Kidney epithelial cell (primary cell): ENCODE measurements around the gene RAD51B. TPM values are rescaled to one million over a fixed set of nuclear protein-coding genes. Genes with fewer than 3 reads are reported as not detected.
A peak's percentile ranks its signal among the peaks of the same experiment; 100 is the strongest.
"Not testable (repeated sequence)": the region's sequence is repeated elsewhere in the genome, so short reads cannot be mapped to it uniquely, and the experiment has no call there.

Experiments
- DNase-seq: peaks from one replicate; pipeline ENCODE4 v3.0.0-alpha.2; 2010; ENCODE audit warnings: low read depth
- H3K27me3 ChIP-seq: 2 replicates; pipeline ENCODE4 v1.6.0; 2011; ENCODE audit warnings: low read length; ENCODE audit not compliant: control insufficient read depth, insufficient read depth
- H3K36me3 ChIP-seq: 2 replicates; pipeline ENCODE4 v1.5.1; 2011; ENCODE audit warnings: low read length; ENCODE audit not compliant: control insufficient read depth, insufficient read depth
- H3K4me3 ChIP-seq: 2 replicates; pipeline ENCODE4 v1.5.1; 2011; ENCODE audit warnings: low read depth, mild to moderate bottlenecking, control low read depth, low read length
- CTCF ChIP-seq: IDR thresholded peaks from 2 replicates; pipeline ENCODE4 v1.5.1; 2011; ENCODE audit warnings: mild to moderate bottlenecking, moderate library complexity, low read length, control low read depth, inconsistent platforms; ENCODE audit not compliant: insufficient read depth, poor library complexity, severe bottlenecking
- total RNA-seq: library from RNA; depleted of rRNA; stranded (reverse); fragments of >200 nt; gene quantifications from 2 replicates; pipeline ENCODE4 v1.2.3, GENCODE V29; 2015

Gene RAD51B
- total RNA-seq, 1 donor from 2014 or later = 9.5 TPM

- H3K27me3 ChIP-seq = no peaks in the 10 kb centered on the region
- H3K4me3 ChIP-seq = no peak overlapping the region
- DNase-seq = no peak
- no peak for TF ChIP-seq CTCF
- no peaks in the 10 kb centered on the region for H3K36me3 ChIP-seq
Measured at GRCh38 chr14:68285421-68286179, 466.0 kb downstream of the RAD51B start.

GRCh38 chr14:68286667-68287066 lies 467.1 kb downstream of the RAD51B start:
- TF ChIP-seq CTCF = no peak
- Histone ChIP-seq H3K27me3 (no peaks in the 10 kb centered on the region), H3K4me3 (no peak overlapping the region), H3K36me3 (no peaks in the 10 kb centered on the region)
- peak; percentile 63 for DNase-seq

GRCh38 chr14:68289452-68289851 lies 469.9 kb downstream of the RAD51B start:
- H3K4me3 ChIP-seq, H3K36me3 ChIP-seq, H3K27me3 ChIP-seq, DNase-seq: not testable (repeated sequence)

- no peak for DNase-seq
- H3K36me3 ChIP-seq = no peaks in the 10 kb centered on the region
- TF ChIP-seq CTCF = no peak
- H3K4me3 ChIP-seq = no peak overlapping the region
- H3K27me3 ChIP-seq = no peaks in the 10 kb centered on the region
Measured at GRCh38 chr14:68291820-68292219, 472.2 kb downstream of the RAD51B start.

- no peak for DNase-seq
- Histone ChIP-seq H3K4me3 (no peak overlapping the region), H3K36me3 (no peaks in the 10 kb centered on the region), H3K27me3 (no peaks in the 10 kb centered on the region)
- no peak for TF ChIP-seq CTCF
Measured at GRCh38 chr14:68292441-68293215, 473.0 kb downstream of the RAD51B start.

GRCh38 chr14:68293404-68293803 lies 473.8 kb downstream of the RAD51B start:
- no peaks in the 10 kb centered on the region for H3K27me3 ChIP-seq
- no peaks in the 10 kb centered on the region for H3K36me3 ChIP-seq
- H3K4me3 ChIP-seq = no peak overlapping the region
- TF ChIP-seq CTCF = no peak
- DNase-seq = no peak
